ENCODE data around the gene GKN1.
"Not testable (repeated sequence)": the region's sequence is repeated elsewhere in the genome, so short reads cannot be mapped to it uniquely, and the experiment has no call there.

The GKN1 gene, protein sequence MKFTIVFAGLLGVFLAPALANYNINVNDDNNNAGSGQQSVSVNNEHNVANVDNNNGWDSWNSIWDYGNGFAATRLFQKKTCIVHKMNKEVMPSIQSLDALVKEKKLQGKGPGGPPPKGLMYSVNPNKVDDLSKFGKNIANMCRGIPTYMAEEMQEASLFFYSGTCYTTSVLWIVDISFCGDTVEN

DNA sequence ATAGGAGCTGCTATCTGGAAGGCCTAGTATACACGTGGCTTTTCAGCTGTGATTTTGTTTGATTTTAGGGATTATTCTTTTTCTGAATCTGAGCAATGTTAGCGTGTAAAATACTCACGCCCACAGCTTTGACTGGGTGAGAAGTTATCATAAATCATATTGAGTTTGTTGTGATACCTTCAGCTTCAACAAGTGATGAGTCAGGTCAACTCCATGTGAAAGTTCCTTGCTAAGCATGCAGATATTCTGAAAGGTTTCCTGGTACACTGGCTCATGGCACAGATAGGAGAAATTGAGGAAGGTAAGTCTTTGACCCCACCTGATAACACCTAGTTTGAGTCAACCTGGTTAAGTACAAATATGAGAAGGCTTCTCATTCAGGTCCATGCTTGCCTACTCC, at the start of gene GKN1:
Gene GKN1, plus strand, starts transcription at position 386 of the 400 bp plus-strand sequence. CDS start 42 bp downstream, outside the sequence.
- FAIRE-seq = no peak

DNA sequence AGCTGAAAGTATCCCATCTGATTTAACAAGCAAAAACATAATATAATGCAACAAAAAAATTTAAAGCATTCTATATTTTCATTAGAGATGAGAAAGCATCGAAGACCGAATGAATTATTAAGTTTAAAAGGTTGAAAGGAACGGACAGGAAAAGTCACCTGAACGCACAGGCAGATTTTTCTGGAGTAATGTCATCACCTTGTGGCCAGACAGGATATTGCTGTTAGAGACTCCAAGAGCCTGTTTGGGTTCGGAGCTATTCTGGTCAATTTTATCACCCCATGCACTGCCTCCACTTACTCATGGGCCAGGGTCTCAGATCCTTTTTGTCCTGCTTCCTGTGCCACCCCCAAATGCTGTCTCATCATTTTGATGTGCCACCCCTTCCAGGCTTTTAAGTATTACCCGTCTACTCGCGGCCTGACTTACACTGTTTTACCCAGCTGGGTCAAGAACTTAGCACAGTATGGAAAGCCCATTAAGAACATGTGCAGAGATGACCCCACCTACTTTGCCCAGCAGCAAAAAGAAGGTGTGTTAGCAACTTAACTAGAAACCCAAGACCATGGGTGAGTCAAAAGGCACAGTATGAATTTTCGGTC, 49.0 kb upstream of the GKN1 start:
- peak; percentile 58 for FAIRE-seq

DNA sequence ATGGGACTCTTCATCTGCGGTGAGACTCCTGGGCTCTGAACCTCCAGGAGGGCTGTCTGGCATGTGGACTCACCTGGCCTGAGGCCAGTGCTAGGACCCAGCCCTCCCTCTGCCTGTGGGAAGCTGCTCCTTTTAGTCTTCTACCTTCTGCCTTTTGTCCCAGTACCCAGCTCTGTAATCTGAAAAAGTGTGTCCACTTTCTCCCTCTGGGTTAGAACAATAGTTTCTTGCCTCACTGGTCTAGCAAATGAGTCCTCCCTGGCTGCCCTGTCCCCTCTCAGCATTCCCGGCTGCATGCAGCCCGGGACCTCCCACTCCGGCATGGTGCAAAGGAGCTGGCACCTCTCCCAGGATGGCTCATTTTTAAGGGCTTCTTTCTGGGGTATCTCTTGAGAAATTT, 47.6 kb upstream of the GKN1 start:
- FAIRE-seq = no peak

DNA sequence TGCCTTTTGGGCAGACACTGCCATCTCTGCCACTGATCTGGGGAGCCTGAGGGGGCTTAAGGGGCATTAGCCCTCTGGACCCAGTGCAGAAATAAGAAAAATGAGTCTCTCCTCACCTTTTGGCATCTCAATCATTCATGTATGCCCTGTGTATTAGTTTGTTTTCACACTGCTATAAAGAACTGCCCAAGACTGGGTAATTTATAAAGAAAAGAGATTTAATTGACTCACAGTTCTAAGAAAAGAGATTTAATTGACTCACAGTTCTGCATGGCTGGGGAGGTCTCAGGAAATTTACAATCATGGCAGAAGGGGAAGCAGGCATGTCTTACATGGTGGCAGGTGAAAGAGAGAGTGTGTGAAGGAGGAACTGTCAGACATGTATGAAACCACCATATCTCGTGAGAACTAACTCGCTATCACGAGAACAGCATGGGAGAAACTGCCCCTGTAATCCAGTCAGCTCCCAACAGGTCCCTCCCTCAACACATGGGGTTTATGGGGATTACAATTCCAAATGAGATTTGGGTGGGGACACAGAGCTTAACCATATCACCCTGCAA, 43.2 kb upstream of the GKN1 start:
- FAIRE-seq = no peak

- FAIRE-seq = no peak
These were observed 42.6 kb upstream of the GKN1 start for GRCh38 chr2:68931799-68932198.

GRCh38 chr2:68932402-68932801, 42.0 kb upstream of the GKN1 start:
- no peak for FAIRE-seq

- FAIRE-seq = no peak
These were observed 40.4 kb upstream of the GKN1 start for GRCh38 chr2:68934021-68934420.

DNA sequence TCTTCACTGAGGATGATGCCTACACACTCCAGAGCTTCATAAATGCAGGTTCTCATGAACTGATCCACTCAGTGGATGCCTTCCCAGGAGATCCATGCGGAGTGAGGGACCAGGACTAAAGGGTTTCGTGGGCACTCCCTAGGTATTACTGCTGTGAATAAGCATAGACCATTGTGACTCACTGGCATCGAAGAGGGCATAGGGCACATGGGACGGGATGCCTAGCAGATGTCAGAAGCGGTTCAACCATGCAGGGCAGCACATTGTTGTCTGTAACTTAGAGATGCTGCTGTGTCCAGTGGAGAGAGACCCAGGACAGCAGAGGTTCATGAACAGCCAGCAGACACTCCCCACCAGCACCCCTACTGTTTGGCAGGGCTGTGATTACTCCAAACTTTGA, 39.0 kb upstream of the GKN1 start:
- no peak for FAIRE-seq

- no peak for FAIRE-seq
These were observed 38.0 kb upstream of the GKN1 start for GRCh38 chr2:68936427-68936826.

GRCh38 chr2:68936889-68937288, 37.5 kb upstream of the GKN1 start:
- no peak for FAIRE-seq

DNA sequence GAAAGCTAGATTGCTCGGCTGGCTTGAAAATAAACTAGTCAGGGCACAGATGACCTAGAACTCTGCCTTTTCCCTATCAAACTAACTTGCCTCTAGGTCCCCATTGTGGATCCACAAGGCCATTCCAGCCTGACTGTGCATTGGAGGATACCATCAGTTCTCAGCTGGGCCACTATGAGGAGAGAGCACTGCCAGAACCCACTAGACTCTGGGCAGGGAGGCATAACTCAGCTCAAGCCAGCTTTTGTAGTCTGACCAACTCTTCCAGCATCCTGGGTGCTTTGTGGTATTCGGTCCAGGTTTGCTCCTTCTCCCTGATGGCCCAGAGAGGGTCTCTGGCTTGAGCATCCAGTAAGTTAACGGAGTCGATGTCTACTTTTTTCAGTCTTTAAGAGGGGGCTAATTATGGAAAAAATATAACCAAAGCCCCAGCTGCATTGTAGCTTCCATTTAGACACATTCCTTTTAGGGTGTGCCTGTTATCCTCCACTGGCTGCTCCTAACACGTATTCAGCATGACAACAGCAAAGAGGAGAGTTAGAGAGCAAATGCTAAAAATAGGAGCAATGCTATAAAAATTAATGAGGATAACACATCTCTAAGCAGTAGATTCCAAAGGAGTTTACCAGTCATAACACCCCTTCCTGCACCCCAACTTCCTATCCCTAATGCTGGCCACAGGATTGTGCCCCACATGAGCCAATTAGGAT, 36.9 kb upstream of the GKN1 start:
- FAIRE-seq = no peak

- no peak for FAIRE-seq
These were observed 35.5 kb upstream of the GKN1 start for GRCh38 chr2:68938938-68939337.

DNA sequence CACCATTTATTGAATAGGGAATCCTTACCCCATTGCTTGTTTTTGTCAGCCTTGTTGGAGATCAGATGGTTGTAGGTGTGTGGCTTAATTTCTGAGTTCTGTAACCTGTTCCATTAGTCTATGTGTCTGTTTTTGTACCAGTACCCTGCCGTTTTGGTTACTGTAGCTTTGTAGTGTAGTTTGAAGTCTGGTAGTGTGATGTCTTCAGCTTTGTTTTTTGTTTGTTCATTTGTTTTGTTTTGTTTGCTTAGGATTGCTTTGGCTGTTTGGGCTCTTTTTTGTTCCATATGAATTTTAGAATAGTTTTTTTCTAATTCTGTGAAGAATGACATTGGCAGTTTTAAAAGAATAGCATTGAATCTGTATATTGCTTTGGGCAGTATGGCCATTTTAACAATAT, 34.5 kb upstream of the GKN1 start:
- no peak for FAIRE-seq

DNA sequence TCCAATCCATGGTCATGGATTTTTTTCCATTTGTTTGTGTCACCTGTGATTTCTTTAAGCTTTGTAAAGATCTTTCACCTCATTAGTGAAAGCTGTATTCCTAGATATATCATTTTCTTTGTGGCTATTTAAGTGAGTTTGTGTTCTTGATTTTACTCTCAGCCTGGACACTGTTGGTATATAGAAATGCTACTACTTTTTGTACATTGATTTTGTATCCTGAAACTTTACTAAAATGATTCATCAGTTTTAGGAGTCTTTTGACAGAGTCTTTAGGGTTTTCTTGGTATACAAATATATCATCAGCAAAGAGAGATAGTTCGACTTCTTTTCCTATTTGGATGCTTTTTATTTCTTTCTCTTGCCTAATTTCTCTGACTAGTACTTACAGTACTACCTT, 34.1 kb upstream of the GKN1 start:
- no peak for FAIRE-seq

DNA sequence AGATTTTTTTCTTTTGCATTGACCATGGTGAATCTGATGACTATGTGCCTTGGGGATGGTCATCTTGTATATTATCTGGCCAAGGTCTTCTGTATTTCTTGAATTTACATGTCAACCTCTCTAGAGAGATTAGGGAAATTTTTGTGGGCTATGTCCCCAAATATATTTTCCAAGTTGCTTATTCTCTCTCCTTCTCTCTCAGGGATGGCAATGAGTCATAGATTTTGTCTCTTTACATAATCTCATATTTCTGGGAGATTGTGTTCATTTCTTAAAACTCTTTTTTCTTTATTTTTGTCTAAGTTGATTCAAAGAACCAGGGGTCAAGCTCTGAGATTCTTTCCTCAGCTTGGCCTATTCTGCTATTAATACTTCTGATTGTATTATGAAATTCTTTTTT, 31.6 kb upstream of the GKN1 start:
- FAIRE-seq = no peak

DNA sequence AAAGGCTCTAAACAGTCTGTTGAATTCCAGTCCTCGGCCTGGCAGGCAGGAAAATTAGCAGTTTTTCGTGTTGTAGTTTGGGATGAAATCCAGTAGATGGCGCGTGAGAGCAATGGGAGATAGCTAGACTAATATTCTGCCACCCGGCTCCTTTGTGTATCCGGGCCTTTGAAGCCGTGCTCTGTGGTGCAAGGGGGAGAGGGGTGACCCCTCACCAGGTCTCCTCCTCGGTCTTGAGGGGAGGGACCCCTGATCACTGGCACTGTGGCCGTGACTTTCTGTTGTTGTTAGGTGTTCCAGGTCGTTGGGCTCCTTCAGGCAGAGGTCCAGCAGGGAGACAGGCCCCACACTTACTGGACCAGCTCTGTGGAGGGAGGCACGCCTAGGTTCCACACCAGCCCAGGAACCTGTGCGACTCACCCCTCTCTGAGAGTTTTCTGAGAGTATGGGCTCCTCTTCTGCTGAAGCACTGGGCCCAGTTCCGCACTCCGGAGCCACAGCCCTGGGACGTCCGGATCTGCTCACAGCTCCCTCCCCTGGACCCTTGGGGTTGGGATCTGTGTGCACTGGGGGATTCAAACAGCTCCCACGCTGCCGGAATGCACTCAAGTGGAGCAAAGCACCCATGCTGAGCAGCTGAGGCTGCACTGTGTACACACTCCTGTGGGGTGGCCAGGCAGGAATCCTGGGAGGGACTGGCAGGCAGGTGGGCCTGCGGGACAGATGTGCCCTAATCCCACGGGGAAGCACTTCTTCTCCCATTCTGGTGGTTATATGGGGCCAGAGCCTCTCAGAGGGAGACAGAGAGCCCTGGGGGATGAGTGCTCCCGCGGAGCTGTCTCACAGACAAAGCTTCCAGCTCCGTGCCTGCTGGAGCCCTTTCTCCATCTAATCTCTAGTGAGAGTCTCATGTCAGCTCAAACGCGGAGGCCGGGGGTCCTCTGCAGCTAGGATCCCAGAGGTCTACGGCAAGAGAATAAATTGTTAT, 30.6 kb upstream of the GKN1 start:
- peak; percentile 56 for FAIRE-seq

DNA sequence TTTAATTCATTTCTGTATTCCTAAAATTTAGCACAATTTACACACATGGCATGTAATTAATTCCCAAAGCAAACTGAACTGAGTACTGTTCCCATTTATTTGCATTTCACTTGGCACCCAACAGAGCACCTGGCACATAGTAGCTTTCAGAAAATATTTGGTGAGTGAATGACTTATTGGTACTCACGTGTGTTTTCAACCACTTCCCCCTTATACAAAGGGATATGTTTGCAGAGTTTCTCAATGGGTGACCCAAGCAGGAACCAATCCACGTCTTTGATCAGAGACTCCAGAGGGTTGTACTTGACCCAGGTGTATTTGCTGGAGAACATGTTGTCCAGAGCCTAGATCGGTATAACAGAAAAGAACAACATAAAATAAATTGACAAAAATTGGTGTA, 28.3 kb upstream of the GKN1 start:
- FAIRE-seq = no peak

- FAIRE-seq = no peak
These were observed 25.7 kb upstream of the GKN1 start for GRCh38 chr2:68948710-68949109.

GRCh38 chr2:68951899-68952298, 22.5 kb upstream of the GKN1 start:
- no peak for FAIRE-seq

DNA sequence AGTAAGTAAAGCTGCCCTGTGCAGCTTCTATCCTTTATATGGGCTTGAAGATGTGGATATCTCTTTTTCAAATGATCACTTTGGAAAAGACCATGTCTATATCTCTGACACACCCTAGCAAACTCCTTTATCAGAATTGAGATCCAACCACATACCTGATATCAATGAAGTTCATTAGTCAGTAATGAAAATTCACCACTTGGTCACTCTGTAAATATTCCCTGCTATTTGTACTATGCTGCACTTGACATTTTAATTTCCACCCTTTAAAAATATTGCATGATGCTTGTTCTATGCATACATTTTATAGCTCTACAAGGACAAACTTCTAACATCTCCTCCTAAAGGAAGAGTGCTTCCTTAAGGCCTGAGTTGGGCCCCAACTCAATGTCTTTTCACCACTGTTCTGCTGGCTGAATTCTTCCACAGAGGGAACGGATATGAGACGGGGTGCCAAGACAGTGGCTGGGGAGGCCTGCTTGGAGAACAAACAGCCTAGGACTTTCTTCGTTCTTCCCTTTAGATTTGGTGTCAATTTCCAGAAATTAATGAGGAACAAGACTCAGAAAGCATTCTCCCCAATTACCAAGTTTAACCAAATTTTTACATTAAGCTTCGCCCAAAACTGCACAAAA, 21.4 kb upstream of the GKN1 start, which contains the start of gene GKN2:
Gene GKN2, minus strand, starts transcription at position 7 of the 635 bp plus-strand sequence. CDS start 32 bp downstream, outside the sequence.
- no peak for FAIRE-seq

GRCh38 chr2:68955432-68955831, 19.0 kb upstream of the GKN1 start:
- FAIRE-seq = not testable (repeated sequence)

- no peak for FAIRE-seq
These were observed 15.4 kb upstream of the GKN1 start for GRCh38 chr2:68959001-68959400.

Data from TTC549 (cell line).